ENCODE data around the gene TGFB3. TPM values are rescaled to one million over a fixed set of nuclear protein-coding genes. Genes with fewer than 3 reads are reported as not detected.

TGFB3 gene
- total and polyA plus RNA-seq, 9 of the 15 experiments (the other 6 are each of a cell fraction or from before 2014, with no cell fraction given): 0.39 to 2.0 (median 1.0) TPM

DNA sequence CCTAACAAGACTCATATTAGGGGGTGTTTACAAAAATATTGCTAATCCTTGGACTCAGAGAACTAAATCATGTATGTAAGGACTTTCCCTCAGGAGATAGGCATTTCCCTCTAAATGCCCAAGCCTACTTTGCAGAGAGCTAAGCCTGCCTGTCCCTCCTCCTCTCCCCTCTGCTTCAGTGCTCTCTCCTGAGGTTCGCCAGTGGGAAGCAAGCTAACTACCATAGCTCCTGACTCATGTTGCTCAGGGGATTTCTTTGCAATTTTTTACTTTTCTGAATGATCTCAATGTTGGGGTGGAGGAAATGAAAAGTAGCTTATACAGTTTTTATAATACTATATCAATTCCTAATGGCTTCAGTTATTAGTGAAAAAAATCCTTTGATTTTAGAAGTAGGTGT lies 33.4 kb upstream of the TGFB3 start:
- ChIA-PET POLR2A (no interaction called here), CTCF (ENCODE audit: low intra/inter-chr PET ratio) (no interaction called here)
- no peaks in the 10 kb centered on the region for H4K20me1 ChIP-seq (replicated peaks; ENCODE audit: control insufficient read depth, insufficient read depth, low read length)
- 0 out of 2 replicates have a peak, but pooled peaks cover 1% of the 10 kb centered on the region for H3K9me3 ChIP-seq (replicated peaks; ENCODE audit: control insufficient read depth, insufficient read depth, low read depth, low read length)
- no peak overlapping the region for H3K4me3 ChIP-seq
- intact Hi-C loops (cut with micrococcal nuclease): no loop called here
- no peak overlapping the region for H3K9ac ChIP-seq (ENCODE audit: insufficient read depth in 1 of 2, low read depth in 2 of 2, low read length in 2 of 2)
- H3K79me2 ChIP-seq (ENCODE audit: control insufficient read depth, insufficient read depth, low read length): no peaks in the 10 kb centered on the region
- no TSS peak for BruUV-seq (replicated peaks)
- H2AFZ ChIP-seq (ENCODE audit: low read depth, low read length): no peak overlapping the region
- H3K4me1 ChIP-seq (replicated peaks in 1 of 2; ENCODE audit: control insufficient read depth in 2 of 2, insufficient read depth in 2 of 2, low read length in 2 of 2): no peaks in the 10 kb centered on the region; a peak in 1 of 5 replicates
- in situ Hi-C loops (cut with MboI): no loop called here
- no peaks in the 10 kb centered on the region for H3K36me3 ChIP-seq (ENCODE audit: control insufficient read depth, insufficient read depth, low read length)
- WGBS (ENCODE audit: insufficient coverage, low coverage, missing lambda C conversion rate): 33% methylated on average over 1 of the region's 1 CpG
- ATAC-seq (no peak), FAIRE-seq (no peak), DNase-seq (ENCODE audit: extremely low read depth in 1 of 4, low spot score in 3 of 4) (no peak)
- no peak for TF ChIP-seq SMARCA4 (IDR thresholded peaks at IDR 0.05)
- no peak for TF ChIP-seq HLTF (IDR thresholded peaks at IDR 0.05)
- no peak for TF ChIP-seq ZNF354B (CRISPR knock-in tag; IDR thresholded peaks at IDR 0.05)
- no peak for TF ChIP-seq PCBP1 (IDR thresholded peaks at IDR 0.05; ENCODE audit: low read depth, low read length, poor library complexity, severe bottlenecking)
- TF ChIP-seq ZNF444 (CRISPR knock-in tag; IDR thresholded peaks at IDR 0.05): no peak
- no peak for TF ChIP-seq ZNF589 (CRISPR knock-in tag; IDR thresholded peaks at IDR 0.05; ENCODE audit: low read depth)
- TF ChIP-seq, protein P1, sequence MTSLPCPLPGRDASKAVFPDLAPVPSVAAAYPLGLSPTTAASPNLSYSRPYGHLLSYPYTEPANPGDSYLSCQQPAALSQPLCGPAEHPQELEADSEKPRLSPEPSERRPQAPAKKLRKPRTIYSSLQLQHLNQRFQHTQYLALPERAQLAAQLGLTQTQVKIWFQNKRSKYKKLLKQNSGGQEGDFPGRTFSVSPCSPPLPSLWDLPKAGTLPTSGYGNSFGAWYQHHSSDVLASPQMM (CRISPR knock-in tag; IDR thresholded peaks at IDR 0.05): no peak
- TF ChIP-seq ZNF764 (CRISPR knock-in tag; IDR thresholded peaks at IDR 0.05; ENCODE audit: low read depth): no peak
- no peak for TF ChIP-seq RB1 (IDR thresholded peaks at IDR 0.05; ENCODE audit: low read depth)
- no peak for TF ChIP-seq ARNT (IDR thresholded peaks at IDR 0.05)
- no peak for TF ChIP-seq ZNF77 (CRISPR knock-in tag; IDR thresholded peaks at IDR 0.05)
- no peak for TF ChIP-seq SRF (CRISPR knock-in tag; IDR thresholded peaks at IDR 0.05)
- TF ChIP-seq NCOA2 (IDR thresholded peaks at IDR 0.05; ENCODE audit: partially characterized antibody in 2 of 2): no peak
- no peak for TF ChIP-seq HIVEP1 (CRISPR knock-in tag; IDR thresholded peaks at IDR 0.05)
- no peak for TF ChIP-seq SRSF1 (IDR thresholded peaks at IDR 0.05; ENCODE audit: low read depth, low read length)
- no peaks in the 10 kb centered on the region for H3K27me3 ChIP-seq (ENCODE audit: control insufficient read depth in 2 of 2, insufficient read depth in 2 of 2, low read length in 2 of 2)
- no peak overlapping the region for H3K4me2 ChIP-seq (ENCODE audit: insufficient read depth, low read length)
- no peak overlapping the region for H3K27ac ChIP-seq (ENCODE audit: extremely low read depth, low read depth, low read length)
- no peaks in the 10 kb centered on the region for H3K9me1 ChIP-seq (ENCODE audit: control insufficient read depth, insufficient read depth, low read length)

All from K562 (cell line).